ENCODE measurements around the gene PPM1A. TPM values are rescaled to one million over a fixed set of nuclear protein-coding genes. Genes with fewer than 3 reads are reported as not detected.

Gene PPM1A
- total and polyA plus RNA-seq, 2 of the 8 experiments (the other 6 are each of a cell fraction or from before 2014, with no cell fraction given), result 14.0 to 51.2 TPM

DNA sequence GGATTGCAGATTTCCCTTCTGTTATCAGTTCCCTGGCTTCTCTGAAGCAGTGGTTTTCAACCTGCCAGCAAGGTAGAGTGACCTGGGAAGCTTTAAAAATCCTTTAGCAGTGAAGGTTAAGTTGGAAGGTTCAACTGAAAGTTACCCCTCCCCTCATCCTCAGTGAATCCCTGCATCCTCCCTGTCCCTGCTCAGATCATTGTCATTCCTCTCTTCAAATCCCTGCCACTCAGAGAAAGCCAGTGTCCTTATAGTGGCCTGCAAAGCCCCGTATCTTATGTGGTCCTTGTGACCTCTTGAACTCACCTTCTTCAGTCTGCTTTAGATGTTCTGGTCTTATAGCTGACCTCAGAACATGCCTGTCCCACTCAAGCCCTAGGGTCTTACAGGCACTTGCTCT lies 53.6 kb downstream of the PPM1A start (continued):
- TF ChIP-seq, protein P1, sequence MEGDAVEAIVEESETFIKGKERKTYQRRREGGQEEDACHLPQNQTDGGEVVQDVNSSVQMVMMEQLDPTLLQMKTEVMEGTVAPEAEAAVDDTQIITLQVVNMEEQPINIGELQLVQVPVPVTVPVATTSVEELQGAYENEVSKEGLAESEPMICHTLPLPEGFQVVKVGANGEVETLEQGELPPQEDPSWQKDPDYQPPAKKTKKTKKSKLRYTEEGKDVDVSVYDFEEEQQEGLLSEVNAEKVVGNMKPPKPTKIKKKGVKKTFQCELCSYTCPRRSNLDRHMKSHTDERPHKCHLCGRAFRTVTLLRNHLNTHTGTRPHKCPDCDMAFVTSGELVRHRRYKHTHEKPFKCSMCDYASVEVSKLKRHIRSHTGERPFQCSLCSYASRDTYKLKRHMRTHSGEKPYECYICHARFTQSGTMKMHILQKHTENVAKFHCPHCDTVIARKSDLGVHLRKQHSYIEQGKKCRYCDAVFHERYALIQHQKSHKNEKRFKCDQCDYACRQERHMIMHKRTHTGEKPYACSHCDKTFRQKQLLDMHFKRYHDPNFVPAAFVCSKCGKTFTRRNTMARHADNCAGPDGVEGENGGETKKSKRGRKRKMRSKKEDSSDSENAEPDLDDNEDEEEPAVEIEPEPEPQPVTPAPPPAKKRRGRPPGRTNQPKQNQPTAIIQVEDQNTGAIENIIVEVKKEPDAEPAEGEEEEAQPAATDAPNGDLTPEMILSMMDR (IDR thresholded peaks at IDR 0.05; ENCODE audit: control extremely low read depth in 1 of 3, insufficient read depth in 1 of 3, low read depth in 1 of 3, low read length in 3 of 3), result no peak
- no peak for TF ChIP-seq TEAD4 (IDR thresholded peaks at IDR 0.05; ENCODE audit: low read depth, low read length)
- no peak for TF ChIP-seq GTF2F1 (IDR thresholded peaks at IDR 0.05; ENCODE audit: borderline replicate concordance, low read depth, low read length)
- TF ChIP-seq SIN3A (conservative IDR thresholded peaks at IDR 0.05 in 1 of 2, IDR thresholded peaks at IDR 0.05 in 1 of 2; ENCODE audit: low read depth in 1 of 2, low read length in 2 of 2), result no peak
- no peak for TF ChIP-seq TBP (IDR thresholded peaks at IDR 0.05; ENCODE audit: low read depth, low read length)
- TF ChIP-seq NANOG (IDR thresholded peaks at IDR 0.05; ENCODE audit: insufficient read depth, low read depth, low read length, poor library complexity, severe bottlenecking), result no peak
- no peak for TF ChIP-seq BCL11A (IDR thresholded peaks at IDR 0.05; ENCODE audit: low read depth in 2 of 2, low read length in 2 of 2)
- TF ChIP-seq KDM1A (IDR thresholded peaks at IDR 0.05; ENCODE audit: borderline replicate concordance, low read length), result no peak
- TF ChIP-seq, protein P2, sequence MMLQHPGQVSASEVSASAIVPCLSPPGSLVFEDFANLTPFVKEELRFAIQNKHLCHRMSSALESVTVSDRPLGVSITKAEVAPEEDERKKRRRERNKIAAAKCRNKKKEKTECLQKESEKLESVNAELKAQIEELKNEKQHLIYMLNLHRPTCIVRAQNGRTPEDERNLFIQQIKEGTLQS (IDR thresholded peaks at IDR 0.05; ENCODE audit: insufficient read depth, low read depth, low read length), result no peak
- no peak for TF ChIP-seq CHD2 (IDR thresholded peaks at IDR 0.05; ENCODE audit: low read length)
- TF ChIP-seq RAD21 (IDR thresholded peaks at IDR 0.05 in 1 of 2, conservative IDR thresholded peaks at IDR 0.05 in 1 of 2; ENCODE audit: low read depth in 2 of 2, low read length in 2 of 2), result no peak

All from H1 (cell line).